ENCODE data around the gene VAPA. TPM values are rescaled to one million over a fixed set of nuclear protein-coding genes. Genes with fewer than 3 reads are reported as not detected.

VAPA gene
- total and polyA plus RNA-seq, 3 donors from 2014 or later = 177 to 224 (median 180) TPM

DNA sequence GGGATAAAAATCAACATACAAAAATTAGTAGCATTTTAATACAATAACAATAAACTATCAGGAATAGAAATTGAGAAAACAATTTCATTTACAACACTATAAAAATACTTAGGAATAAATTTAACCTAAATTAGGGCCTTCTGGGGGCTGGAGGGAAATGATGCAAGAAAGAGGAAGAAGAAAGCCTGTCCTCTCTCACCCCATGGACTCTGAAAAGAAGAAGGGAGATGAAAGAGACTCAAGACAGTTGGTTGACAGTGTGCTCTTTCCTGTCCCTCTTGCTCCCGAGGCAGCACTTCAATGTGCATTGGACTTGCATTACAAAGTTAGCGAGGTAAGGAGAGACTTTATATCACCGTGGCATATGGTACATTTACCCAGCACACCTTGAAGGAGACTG lies 88.5 kb downstream of the VAPA start:
- TF ChIP-seq POLR2A (IDR thresholded peaks at IDR 0.05) = no peak
- TF ChIP-seq, protein P1, sequence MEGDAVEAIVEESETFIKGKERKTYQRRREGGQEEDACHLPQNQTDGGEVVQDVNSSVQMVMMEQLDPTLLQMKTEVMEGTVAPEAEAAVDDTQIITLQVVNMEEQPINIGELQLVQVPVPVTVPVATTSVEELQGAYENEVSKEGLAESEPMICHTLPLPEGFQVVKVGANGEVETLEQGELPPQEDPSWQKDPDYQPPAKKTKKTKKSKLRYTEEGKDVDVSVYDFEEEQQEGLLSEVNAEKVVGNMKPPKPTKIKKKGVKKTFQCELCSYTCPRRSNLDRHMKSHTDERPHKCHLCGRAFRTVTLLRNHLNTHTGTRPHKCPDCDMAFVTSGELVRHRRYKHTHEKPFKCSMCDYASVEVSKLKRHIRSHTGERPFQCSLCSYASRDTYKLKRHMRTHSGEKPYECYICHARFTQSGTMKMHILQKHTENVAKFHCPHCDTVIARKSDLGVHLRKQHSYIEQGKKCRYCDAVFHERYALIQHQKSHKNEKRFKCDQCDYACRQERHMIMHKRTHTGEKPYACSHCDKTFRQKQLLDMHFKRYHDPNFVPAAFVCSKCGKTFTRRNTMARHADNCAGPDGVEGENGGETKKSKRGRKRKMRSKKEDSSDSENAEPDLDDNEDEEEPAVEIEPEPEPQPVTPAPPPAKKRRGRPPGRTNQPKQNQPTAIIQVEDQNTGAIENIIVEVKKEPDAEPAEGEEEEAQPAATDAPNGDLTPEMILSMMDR (IDR thresholded peaks at IDR 0.05) = no peak
- DNase-seq = no peak
- intact Hi-C loops (cut with DNase I; ENCODE audit: low total_unique reads) = no loop called here

DNA sequence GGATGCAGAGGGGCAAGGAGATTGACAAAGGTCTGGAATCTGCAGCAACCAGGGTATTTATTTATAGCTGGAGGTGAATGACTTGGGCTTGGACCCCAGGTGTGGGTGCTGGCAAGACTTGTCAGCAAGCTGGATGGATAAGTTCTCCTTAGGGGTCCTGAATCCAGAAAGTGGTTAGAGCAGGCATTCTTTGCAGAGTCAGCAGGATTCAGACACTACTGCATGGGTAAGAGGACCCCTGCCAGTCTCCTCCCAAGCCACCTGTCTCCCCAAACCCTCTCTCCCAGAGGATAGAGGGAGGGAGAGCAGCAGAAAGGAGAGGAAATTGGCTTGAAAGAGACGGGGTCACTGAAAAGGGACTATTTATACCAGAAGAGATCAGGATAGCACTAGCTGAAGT lies 89.5 kb downstream of the VAPA start:
- no peaks in the 10 kb centered on the region for H3K36me3 ChIP-seq (ENCODE audit: low read depth, missing control alignments)
- no peak overlapping the region for H3K4me3 ChIP-seq
- TF ChIP-seq, protein P1 (IDR thresholded peaks at IDR 0.05) = no peak
- no peak for TF ChIP-seq POLR2A (IDR thresholded peaks at IDR 0.05)
- DNase-seq = no peak
- H3K27ac ChIP-seq = no peak overlapping the region
- H3K9me3 ChIP-seq = no peaks in the 10 kb centered on the region
- no peaks in the 10 kb centered on the region for H3K4me1 ChIP-seq
- H3K27me3 ChIP-seq = no peaks in the 10 kb centered on the region
- 89 to 93% methylated on average over 1 of the region's 1 CpG for WGBS, 2 donors
- intact Hi-C loops (cut with DNase I; ENCODE audit: low total_unique reads) = no loop called here

More for the DNA sequence above, 88.5 kb downstream of the VAPA start:
- Histone ChIP-seq H3K36me3 (ENCODE audit: low read depth, missing control alignments) (no peaks in the 10 kb centered on the region), H3K27me3 (no peaks in the 10 kb centered on the region), H3K9me3 (no peaks in the 10 kb centered on the region), H3K27ac (no peak overlapping the region), H3K4me1 (no peaks in the 10 kb centered on the region), H3K4me3 (no peak overlapping the region)
- 83 to 85% methylated on average over 3 of the region's 3 CpGs for WGBS, 2 donors

DNA sequence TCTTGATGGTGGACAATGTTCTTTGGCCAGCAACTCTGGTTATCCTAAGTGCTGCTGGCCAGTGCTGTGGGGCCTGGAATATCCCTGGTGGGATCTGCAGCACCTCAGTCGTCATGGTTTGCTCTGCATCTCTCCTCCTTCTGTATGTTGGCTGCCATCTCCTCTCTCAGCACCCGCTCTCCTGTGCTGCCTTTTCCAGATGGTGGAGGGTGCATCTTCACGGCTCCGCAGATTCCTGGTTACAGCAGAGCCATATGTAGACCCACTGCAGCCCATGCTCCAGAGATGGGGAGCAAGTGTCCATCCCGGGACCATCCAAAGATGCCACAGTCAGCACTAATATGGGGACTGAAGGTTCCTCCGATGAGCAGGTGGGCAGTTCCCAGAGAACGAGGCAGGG lies 90.0 kb downstream of the VAPA start:
- H3K27ac ChIP-seq = no peak overlapping the region
- H3K9me3 ChIP-seq = no peaks in the 10 kb centered on the region
- no peaks in the 10 kb centered on the region for H3K4me1 ChIP-seq
- WGBS, 2 donors = 88 to 93% methylated on average over 6 to 7 of the region's 7 CpGs
- TF ChIP-seq, protein P1 (IDR thresholded peaks at IDR 0.05) = no peak
- TF ChIP-seq POLR2A (IDR thresholded peaks at IDR 0.05) = no peak
- no peaks in the 10 kb centered on the region for H3K27me3 ChIP-seq
- H3K36me3 ChIP-seq (ENCODE audit: low read depth, missing control alignments) = no peaks in the 10 kb centered on the region
- H3K4me3 ChIP-seq = no peak overlapping the region
- no peak for DNase-seq
- intact Hi-C loops (cut with DNase I; ENCODE audit: low total_unique reads) = no loop called here

DNA sequence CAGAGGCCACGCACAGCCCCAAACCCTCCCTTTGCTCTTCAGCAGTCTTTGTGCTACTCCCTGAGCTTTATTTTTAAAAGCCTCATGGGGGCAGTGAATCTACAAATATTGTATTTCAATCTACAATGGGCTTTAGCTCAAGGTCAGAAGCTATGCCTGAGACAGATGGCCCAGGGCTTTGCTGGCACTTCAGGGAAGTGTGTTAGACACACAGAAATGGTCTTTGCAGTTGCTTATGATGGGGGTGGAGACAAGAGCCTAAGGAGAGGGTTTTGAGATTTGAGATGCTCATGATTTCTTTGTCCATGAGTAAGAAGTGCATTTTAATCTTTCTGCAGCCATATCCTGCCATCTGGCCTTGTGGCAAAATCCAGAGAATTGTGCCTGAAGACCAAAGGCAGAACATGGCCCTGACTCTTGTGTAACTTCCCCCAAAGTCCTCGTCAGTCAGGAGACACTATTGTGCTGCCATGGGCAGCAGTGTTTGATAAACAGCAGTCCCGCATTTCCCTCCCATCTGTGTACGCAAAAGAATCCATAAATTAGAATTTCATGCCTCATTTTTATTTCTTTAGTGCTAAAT lies 92.6 kb downstream of the VAPA start:
- Histone ChIP-seq H3K4me1 (peaks cover 14% of the 10 kb centered on the region), H3K36me3 (ENCODE audit: low read depth, missing control alignments) (no peaks in the 10 kb centered on the region), H3K4me3 (no peak overlapping the region), H3K27ac (no peak overlapping the region), H3K27me3 (no peaks in the 10 kb centered on the region), H3K9me3 (no peaks in the 10 kb centered on the region)
- 67 to 73% methylated on average over 4 of the region's 4 CpGs for WGBS, 2 donors
- intact Hi-C loops (cut with DNase I; ENCODE audit: low total_unique reads) = no loop called here
- no peak for DNase-seq
- TF ChIP-seq POLR2A (IDR thresholded peaks at IDR 0.05) = no peak
- TF ChIP-seq, protein P1 (IDR thresholded peaks at IDR 0.05) = no peak

DNA sequence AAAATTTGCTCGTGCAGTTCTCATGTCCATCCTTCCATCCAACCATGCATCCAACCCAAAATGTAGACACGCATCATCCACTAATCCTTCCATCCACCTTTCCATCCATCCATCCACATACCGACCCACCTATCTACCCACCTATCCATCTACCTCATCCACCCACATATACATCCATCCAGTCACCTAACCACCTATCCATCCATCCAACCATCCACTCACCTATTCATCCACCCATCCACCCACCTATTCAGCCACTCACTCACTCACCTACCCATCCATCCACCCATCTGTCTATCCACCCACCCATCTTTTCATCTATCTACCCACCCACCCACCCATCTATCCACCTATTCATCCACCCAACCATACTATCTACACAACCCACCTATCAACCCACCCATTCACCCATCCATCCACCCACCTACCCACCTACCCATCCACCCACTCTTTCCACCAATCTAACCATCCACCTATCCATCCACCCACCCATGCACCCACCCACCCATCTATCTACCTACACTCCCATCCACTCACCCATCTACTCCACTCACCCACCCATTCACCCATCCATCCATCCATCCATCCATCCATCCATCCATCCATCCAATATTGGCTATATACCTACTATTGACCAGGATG lies 94.3 kb downstream of the VAPA start:
- Histone ChIP-seq H3K27ac (no peak overlapping the region), H3K4me1 (peaks cover 14% of the 10 kb centered on the region), H3K9me3 (no peaks in the 10 kb centered on the region), H3K27me3 (no peaks in the 10 kb centered on the region), H3K4me3 (no peak overlapping the region), H3K36me3 (ENCODE audit: low read depth, missing control alignments) (no peaks in the 10 kb centered on the region)
- intact Hi-C loops (cut with DNase I; ENCODE audit: low total_unique reads) = no loop called here
- TF ChIP-seq POLR2A (IDR thresholded peaks at IDR 0.05) = no peak
- TF ChIP-seq, protein P1 (IDR thresholded peaks at IDR 0.05) = no peak
- DNase-seq = no peak
- WGBS, 2 donors = 93 to 94% methylated on average over 3 of the region's 3 CpGs
